GM19324 (cell line): ENCODE results near the gene SUSD3.

Experiments used
- ATAC-seq: cut with Tn5 transposase; IDR thresholded peaks from one replicate; pipeline ENCODE4 v1.9.1; 2021; ENCODE audit warnings: mild to moderate bottlenecking, moderate library complexity; ENCODE audit not compliant: unreplicated experiment, low FRiP score

Gene SUSD3

DNA sequence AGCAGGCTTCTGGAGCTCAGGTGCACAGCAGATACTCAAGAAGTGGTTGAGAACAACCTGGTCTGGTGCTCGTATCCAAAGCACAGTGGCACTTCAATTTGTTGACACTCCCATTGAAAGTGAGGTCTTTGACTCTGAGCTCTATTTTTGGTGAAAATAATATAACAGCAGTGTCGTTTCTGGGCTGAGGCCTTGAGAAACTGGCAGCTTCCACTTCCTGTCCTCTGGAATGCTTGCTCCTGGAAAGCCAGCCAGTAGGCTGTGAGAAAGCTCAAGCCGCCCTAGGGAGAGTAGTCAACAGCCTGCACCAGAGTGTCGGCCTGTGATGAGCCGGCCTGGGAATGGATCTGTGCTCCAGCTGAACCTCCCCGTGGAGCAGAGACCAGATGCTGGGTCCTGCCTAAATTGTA lies 6.8 kb upstream of the SUSD3 start:
- no peak for ATAC-seq

DNA sequence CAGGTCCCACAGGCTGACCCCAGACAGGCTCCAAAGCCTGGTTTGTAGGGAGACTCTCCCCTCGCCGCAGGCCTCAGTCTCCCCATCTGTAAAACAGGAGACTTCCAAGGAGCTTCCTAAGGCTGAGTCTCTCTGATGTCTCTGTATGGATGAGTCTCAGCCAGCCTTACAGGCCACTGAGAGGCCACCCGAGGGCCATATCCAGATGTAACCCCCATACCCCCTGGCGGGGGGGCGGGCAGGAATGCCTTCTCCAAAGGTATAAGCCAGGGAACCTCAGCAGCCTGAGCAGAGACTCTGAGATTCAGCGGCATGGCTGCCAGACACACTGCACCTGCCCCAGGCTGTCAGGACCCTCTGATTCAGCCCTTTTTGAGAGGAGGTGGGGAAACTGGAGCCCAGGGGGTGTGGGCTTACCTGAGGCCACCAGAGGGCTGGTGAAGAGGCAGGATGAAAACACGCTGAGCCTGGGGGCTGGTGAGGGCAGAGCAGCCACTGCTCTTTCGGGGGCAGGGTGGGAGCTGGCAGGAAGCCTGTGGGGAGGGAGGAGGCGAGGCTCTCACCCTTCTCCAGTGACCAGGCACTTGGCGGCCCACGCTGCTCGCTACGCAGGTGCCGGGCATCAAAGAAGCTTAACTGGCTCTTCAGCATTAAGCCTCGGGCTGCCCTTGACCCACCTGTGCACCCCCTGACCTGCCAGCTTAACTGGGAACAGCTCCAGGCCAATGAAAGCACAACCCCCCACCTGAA lies 5.5 kb upstream of the SUSD3 start:
- ATAC-seq: no peak

DNA sequence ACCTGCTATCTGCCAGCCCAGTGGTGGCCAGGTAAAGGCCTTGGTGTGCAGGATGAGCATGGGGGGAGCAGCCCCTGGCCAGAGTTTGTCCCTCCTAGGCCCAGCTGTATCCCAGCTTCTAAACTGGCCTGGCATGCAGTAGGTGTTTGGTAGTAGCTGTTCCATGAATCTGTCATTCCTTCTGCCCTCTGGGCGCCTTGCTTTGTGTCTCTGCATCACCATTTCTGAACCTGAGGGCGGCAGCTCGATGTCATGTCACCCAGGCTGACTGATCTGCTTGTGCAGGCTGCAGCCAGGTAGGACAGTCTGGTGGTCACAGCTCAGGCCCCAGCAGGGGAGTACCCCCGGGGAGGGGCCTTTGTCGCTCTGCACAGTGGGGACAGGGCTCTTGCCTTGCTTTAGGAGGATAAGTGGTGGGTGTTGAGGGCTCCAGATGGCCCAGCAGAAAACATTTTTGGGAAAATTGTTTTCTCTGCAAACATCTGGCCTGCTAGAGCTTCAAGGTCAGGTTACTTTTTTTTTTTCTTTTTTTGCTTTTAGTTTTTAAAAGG lies 4.6 kb upstream of the SUSD3 start:
- ATAC-seq: no peak

DNA sequence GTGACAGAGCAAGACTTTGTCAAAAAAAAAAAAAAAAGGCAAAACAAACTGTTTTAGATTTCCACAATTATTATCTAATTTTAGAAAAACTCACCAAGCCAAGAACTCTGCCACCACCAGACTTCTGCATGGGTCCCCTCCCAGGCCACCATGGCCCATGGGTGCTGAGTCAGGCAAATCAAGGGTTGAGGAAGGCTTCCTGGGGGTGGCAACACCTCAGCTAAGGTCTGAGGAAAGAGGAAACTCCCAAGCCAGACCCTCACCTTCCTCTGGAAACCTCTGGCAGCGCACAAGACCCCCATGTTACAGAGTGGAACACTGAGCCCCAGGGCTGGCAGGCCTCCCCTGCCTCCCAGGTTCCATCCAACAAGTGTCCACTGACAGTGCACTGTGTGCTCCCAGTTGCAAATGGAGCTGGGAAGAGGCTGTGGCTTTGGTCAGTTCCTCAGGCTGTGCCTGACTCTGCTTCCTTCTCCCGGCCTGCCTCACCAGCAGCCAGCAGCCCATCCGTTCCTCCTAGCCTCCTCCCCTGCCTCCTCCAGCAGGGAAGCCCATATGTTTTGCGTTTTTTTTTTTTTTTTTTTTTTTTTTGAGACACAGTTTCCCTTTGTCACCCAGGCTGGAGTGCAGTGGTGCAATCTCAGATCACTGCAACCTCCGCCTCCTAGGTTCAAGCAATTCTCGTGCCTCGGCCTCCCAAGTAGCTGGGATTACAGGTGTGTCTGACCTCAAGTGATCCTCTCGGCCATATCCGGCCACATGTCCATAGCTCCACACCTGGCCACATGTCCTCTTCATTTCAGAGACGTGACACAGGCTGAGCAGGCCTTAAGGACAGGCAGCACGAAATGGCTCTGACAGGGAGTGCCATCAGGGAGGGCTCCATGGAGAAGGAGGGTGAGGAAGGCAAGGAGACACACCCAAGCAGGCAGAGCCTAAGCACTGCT lies 3.5 kb upstream of the SUSD3 start:
- ATAC-seq: no peak

DNA sequence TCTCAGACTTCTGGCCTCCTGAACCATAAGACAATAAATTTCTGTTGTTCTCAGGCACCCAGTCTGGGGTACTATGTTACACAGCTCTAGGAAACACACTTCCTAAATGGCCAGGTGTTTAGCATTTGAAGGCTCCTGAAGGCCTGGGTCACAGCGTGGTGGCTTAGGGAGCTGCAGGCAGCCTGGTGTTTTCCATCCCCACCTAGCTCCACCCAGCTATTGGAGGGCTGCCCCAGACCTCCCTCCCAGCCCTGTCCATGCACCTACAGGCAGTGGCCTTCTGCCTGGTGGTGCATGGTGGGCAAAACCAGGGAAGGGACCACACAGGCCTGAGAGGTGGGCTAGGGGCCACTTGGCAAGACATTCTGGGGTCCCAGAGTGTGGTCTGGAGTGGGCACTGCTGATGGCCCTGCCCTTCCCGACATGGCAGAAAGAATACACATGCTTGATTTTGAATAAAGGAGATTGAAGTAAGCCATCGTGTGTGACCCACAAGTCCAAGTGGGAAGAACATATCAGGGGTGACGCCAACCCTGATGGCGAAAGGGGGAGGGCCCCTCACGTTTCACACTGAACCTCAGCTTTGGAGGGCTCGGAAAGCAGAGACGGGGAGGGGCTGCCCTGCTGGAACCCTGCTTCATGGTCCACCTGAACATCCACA lies 1.3 kb upstream of the SUSD3 start:
- ATAC-seq: no peak

DNA sequence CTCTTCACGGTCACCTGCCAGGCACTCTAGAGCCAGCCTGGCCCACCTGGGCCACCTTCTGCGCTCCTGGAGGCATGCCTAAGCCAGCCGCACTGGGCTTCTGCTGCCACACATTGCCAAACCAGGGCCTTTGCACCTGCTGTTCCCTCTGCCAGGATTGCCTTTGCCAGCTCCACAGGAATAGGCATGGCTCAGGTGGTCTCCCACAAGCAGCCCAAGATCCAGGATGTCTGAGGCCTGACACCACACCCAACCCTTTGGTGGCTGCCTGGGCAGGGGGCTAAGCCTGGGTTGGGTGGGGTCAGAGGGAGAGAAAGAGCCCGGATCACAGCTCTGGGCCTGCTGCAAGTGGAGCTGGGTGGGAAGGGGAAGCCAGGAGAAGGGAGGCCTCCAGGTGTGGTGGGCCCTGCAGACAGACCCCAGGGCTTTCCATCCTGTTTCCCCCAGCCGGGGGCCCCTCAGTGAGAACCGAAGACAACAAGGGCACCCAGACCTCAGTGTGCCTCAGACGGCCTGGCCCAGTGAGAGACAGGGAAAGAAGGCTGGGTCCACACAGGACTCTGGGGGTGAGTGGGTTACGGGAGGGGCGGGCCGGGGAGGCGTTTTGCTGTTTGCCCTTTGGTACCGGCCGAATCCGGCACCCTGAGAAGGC lies 672 bp upstream of the SUSD3 start:
- ATAC-seq: peak; percentile 7

DNA sequence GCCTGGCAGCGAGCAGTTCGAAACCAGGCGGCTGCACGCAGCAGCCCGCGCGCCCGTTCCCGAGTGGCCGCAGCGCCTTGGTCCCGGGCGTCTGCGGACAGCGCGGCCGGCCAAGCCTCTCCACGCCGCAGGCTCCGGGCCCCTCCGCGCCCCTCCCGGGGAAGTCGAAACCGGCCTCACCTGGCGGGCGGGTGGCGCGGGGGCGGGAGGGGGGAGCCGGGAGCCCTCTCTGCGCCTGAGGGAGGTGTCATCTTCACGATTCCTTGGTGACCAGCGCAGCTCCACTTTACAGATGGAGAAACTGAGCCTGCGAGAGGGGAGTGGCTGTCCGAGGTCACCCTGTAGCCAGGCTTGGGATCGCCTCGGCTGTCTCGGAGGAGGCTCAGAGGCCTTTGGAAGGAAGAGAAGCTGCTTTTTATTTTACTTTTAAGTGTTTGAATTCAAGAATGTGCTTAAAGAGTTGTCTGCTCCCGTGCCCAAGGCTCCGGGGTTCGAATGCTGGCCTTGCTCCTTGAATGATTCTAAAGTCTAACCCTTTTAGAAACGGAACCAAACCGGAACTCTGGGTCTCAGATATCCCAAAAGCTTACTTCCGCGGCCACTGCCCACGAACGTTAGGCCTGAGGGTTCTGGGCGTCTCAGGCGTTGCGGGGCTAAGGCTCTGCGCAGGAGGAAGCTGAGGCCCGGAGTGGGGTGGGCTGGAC lies 662 bp downstream of the SUSD3 start:
- ATAC-seq: peak; percentile 22

DNA sequence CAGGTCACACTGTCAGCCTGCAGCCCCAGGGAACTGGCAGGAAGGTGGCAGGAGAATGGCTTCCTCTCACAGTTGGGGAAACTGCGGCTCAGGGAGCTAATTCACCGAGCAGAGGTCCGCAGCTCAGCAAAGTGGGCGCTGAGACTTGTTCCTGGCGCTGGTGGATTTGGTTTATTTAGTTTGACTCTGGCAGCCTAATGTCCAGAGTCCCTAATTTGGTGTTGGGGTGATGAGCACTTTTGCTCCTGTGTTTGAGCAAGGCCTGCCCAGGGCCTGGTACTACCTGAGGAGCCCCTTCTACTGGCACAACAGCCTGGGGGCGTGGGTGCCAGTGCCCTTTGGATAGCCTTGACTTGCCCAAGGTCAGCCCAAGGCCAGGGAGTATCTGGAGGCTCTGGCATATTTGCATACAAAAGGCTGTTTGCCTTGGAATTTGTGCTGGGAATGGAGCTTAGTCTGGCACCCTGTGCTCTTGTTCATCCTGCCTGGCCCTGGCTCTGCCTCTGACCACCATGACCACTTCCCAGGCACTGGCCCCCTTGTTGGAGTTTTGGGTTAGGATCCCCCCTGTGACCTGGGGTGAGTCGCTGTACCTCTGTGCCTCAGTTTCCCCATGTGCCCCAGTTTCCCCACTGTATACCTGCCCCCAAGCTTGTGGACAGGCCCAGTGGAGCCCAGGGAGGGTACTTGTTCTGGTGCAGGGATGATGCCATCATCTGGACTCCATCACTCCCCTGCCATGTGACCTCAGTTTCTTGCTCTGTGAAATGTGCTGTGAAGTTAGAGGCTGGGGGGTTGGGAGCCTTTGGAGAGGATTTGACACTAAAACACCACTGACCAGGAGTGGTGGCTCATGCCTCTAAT lies 1.4 kb downstream of the SUSD3 start:
- no peak for ATAC-seq

DNA sequence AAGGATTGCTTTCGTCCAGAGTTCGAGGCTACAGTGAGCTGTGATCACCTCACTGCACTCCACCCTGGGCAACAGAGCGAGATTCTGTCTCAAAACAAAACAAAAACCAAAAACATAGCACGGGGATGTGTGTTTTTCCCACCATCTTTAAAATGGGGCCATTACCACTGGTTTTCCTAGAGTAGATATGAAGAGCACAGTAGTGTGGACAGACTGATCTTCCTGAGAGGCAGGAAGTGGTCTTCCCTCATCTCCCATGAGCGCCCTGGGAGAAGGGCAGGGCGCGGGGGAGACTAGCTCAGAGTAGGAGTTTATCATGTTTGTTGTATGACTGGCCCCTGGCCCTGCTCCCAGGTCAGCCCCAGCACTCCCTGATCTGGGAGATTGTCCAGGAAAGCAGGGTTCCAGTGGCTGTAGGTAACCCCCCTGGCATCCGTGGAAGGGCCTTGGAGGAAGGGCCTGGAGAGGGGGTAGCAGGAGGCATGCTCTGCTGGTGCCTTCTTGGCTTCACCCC lies 2.3 kb downstream of the SUSD3 start:
- ATAC-seq: no peak

DNA sequence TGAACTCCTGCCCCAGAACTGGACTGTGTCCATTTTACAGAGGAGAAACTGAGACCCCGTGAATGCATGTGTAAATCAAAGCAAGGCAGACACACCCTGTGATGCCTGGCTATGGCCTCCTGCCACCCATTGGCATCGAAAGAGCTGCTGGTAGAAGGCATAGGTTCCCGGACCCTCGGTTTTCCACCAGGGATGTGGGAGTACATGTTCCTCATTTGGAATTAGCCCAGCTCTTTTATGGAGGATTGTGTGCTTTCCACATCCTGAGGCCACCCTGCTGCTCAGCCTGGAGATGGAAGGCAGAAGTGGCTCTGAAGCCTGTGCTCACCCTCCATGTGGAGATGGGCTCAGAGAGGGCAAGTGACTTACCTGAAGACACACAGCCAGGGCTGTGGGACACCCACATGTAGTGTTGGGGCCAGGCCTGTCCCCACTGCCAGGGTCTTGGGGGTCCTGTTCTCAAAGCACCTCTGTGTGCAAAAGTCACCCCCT lies 2.8 kb downstream of the SUSD3 start:
- ATAC-seq: no peak

DNA sequence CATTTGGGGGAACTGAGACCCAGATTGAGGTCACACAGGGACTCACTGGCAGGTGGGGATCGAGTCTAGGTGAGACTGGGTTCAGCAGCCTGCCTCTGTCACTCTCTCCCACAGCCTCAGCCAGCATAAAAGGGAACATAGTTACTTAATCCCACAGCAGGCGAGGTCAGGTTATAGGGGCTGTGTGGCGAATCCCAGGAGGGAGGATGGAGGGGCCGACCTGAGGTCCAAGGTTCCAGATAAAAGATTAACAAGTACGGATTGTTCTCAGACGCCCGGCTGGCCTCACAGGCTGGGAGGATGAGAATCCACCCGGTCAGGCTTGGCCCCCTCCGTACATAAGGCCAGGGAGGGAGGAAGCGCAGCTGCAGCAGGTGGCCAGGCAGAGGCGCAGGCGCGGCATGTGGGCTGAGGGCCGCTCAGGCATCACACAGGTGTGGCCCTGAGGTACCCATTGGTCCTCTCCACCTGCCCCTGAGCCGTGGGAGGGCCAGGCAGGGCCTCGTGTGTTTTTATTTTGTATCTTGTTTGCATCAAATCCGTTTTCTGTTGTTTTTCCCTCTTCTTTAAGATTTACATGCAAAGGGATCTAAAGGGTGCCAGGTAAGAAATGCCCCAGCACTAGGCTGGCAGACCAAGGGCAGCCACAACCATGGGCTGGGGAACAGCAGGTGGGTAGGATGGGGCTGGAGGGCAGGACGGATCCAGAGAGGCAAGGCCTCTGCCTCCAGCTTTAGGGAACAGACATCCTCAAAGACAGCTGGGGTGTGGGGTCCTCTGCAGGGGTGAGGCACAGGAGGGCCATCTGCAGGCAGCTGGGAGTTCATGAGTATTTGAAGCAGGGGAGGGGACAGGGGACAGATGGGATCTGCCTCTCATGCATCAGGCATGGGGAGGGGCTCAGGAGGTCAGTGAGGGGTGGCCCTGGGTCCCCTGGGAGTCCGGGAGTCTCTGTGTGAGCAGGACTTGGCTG lies 3.6 kb downstream of the SUSD3 start:
- ATAC-seq: peak; percentile 30

DNA sequence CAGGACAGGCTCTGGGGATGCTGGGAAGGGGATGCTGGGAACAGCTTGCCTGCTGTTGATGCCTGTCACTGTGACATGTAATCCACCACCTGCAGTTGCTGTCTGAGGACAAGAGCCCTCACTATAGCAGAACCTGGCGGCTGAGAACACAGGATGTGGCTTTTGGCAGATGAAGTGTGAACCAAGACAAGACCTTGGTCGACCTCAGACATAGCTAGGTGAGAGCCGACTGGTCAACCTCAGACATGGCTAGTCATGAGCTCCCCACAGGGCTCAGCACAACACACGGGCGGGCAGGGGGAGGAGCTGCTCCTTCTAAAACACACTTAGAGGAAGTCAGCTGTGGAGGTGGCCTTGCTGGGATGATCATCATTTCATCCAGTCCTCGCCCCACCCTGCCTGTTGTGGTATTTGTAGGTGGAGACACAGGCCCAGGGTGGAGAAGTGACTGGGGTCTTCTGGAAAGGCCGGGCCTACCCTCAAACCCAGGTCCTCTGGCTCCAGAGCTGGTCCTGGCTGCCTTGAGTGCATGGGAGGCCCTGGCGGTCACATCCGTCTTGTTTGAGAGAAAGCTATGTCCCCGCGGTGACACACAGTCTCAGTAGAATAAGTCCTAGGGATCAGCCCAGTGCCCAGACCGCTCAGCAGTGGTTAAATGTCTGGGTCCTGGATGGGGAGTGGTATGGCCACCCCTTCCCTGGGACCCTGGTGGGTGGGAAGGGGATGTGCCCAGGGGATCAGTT lies 6.1 kb downstream of the SUSD3 start:
- peak; percentile 85 for ATAC-seq

DNA sequence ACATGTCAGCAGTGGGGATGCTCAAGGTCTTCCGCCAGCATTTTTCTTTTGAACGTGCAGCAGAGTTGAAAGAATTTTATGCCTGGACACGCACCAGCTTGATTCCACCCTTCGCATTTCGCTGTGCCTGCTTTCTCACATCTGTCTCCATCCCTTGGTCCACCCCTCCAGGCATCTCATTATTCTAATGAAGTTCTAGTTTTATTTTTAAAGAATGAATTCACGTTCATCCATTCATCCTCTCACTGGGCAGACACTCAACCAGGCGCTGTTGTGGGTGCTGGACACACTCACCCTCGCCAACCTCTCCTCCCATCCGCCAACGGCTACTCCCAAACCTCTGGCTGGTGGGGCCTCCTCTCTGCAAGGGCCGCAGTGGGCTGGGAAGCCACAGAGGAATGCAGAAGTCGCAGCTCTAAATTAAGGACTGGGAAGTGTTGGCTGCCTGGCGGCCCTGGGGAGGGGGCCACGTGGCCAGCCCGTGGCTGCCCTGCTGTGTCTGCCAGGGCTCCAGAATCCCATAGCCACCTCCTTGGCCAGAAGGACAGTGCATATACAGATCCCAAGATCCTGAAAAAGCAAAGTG lies 6.7 kb downstream of the SUSD3 start:
- no peak for ATAC-seq

DNA sequence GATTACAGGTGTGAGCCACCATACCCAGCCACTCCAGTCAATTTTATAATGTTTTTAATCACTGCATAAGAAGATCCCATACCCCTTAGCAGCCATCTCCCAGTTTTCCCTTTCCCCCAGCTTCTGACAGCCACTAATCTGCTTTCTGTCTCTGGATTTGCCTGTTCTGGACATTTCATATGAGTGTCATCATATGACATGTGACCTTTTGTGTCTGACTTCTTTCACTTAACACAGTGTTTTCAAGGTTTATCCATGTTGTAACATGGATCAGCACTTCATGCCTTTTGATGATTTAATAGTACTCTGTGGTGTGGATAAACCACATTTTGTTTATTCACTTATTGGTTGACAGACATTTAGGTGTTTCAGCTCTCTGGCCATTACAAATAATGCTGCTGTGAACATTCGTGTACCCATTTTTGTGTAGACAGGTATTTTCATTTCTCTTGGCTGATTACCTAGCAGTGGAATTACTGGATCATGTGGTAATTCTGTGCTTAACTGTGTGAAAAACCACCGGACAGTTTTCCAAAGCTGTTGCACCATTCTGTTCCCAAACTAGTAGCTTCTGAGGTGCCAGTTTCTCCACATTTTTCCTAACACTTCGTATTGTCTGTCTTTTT lies 8.6 kb downstream of the SUSD3 start:
- ATAC-seq: no peak

DNA sequence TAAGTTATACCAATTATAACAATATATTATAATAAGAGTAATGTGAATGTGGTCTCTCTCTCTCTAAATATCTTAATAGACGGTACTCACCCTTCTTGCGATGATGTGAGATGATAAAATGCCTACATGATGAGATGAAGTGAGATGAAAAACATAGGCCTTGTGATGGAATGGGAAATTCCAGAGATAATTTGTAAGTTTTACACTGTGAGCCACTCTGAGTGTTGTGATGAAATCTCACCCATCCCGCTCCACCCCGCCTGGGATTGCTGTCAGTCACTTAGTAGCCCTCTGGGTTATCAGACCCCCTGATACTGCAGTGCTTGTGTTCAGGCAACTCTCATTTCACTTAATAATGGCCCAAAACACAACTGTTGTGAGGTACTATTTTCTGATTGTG lies 10.5 kb downstream of the SUSD3 start:
- no peak for ATAC-seq

DNA sequence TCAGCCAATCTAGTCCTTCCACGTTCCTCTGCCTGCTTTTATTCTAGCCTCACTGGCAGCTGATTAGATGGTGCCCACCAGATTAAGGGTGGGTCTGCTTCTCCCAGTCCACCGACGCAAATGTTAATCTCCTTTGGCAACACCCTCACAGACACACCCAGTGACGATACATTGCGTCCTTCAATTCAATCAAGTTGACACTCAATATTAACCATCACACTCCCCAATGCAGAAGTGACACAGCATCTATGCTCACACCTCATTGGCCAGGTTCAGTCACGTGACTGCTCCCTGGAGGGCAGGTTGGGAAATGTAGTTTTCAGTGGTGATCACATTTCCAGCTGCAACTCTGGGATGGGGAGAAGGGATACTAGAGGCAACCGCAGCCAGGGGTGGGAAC lies 13.0 kb downstream of the SUSD3 start:
- no peak for ATAC-seq
